BE2C (cell line): ENCODE measurements around the gene SLF2.

Source experiments
- DNase-seq: peaks from one replicate; pipeline ENCODE4 v3.0.0-alpha.2; 2020
- H3K27me3 ChIP-seq: fragments of 250-450 bp; sonication (Bioruptor Pico); 2 replicates; pipeline ENCODE4 v1.5.1; 2020; ENCODE audit warnings: mild to moderate bottlenecking
- H3K36me3 ChIP-seq: fragments of 250-450 bp; sonication (Bioruptor Pico); 2 replicates; pipeline ENCODE4 v1.5.1; 2020; ENCODE audit warnings: mild to moderate bottlenecking
- H3K4me1 ChIP-seq: fragments of 250-450 bp; sonication (Bioruptor Pico); 2 replicates; pipeline ENCODE4 v1.5.1; 2020
- H3K4me3 ChIP-seq: 2 replicates; pipeline ENCODE4 v1.5.1; 2011; ENCODE audit warnings: low read depth, low read length
- H3K9me3 ChIP-seq: fragments of 250-450 bp; sonication (Bioruptor Pico); 2 replicates; pipeline ENCODE4 v1.5.1; 2020
- CTCF ChIP-seq: IDR thresholded peaks from 2 replicates; pipeline ENCODE4 v1.5.1; 2012; ENCODE audit warnings: mild to moderate bottlenecking, low read depth, low read length

SLF2 gene

GRCh38 chr10:100894589-100895294 is 18.0 kb upstream of the SLF2 start:
- no peaks in the 10 kb centered on the region for H3K9me3 ChIP-seq
- no peaks in the 10 kb centered on the region for H3K36me3 ChIP-seq
- no peak for DNase-seq
- H3K4me3 ChIP-seq: no peak overlapping the region
- H3K27me3 ChIP-seq: no peaks in the 10 kb centered on the region
- H3K4me1 ChIP-seq: no peaks in the 10 kb centered on the region
- TF ChIP-seq CTCF: no peak

GRCh38 chr10:100895346-100895745 is 17.4 kb upstream of the SLF2 start:
- Histone ChIP-seq H3K4me1 (no peaks in the 10 kb centered on the region), H3K27me3 (no peaks in the 10 kb centered on the region), H3K36me3 (no peaks in the 10 kb centered on the region), H3K4me3 (no peak overlapping the region), H3K9me3 (no peaks in the 10 kb centered on the region)
- DNase-seq: no peak
- TF ChIP-seq CTCF: no peak

- no peak for TF ChIP-seq CTCF
- H3K36me3 ChIP-seq: no peaks in the 10 kb centered on the region
- H3K27me3 ChIP-seq: no peaks in the 10 kb centered on the region
- H3K9me3 ChIP-seq: no peaks in the 10 kb centered on the region
- H3K4me1 ChIP-seq: no peaks in the 10 kb centered on the region
- no peak overlapping the region for H3K4me3 ChIP-seq
- DNase-seq: no peak
Measured at GRCh38 chr10:100895896-100896295, 16.9 kb upstream of the SLF2 start.

GRCh38 chr10:100896876-100897461 is 15.8 kb upstream of the SLF2 start:
- Histone ChIP-seq H3K36me3 (no peaks in the 10 kb centered on the region), H3K4me1 (no peaks in the 10 kb centered on the region), H3K4me3 (no peak overlapping the region), H3K27me3 (no peaks in the 10 kb centered on the region), H3K9me3 (no peaks in the 10 kb centered on the region)
- DNase-seq: no peak
- no peak for TF ChIP-seq CTCF

DNA sequence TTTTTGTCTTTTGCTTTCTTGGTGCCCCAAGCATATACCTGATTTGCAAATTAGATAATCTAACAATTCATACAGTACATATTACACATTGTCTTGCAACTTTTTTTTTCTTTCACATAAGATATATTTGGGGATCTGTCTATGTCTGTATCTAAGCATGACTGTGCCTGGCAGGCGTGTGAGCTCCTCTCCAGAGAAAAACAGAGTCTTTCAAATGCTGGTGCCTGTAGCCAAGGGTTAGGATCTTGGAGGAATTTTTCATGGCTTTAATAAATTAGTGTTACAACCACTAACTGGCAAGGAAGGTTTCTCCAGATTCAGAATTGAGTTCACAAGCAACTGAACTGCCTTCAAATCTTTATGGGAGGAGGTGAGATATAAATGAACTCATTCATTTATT is 14.8 kb upstream of the SLF2 start:
- no peak for TF ChIP-seq CTCF
- Histone ChIP-seq H3K4me1 (no peaks in the 10 kb centered on the region), H3K27me3 (no peaks in the 10 kb centered on the region), H3K9me3 (no peaks in the 10 kb centered on the region), H3K36me3 (no peaks in the 10 kb centered on the region), H3K4me3 (no peak overlapping the region)
- no peak for DNase-seq

DNA sequence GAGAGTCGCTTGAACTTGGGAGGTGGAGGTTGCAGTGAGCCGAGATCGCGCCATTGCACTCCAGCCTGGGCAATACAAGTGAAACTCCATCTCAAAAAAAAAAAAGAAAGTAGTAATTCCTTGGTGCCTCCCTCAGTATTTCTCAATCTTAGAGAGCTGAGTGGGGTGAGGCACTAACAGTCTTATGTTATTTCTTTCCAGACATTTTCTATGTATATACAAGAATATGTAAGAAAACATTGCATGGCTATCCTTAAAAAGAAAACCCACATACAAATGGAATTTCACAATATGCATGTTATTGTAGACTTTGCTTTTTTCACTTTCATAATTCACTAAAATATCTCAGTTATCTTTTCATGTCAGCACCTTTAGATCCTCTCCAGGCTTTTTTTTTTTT is 13.6 kb upstream of the SLF2 start:
- Histone ChIP-seq H3K36me3 (no peaks in the 10 kb centered on the region), H3K9me3 (no peaks in the 10 kb centered on the region), H3K27me3 (no peaks in the 10 kb centered on the region), H3K4me1 (no peaks in the 10 kb centered on the region), H3K4me3 (no peak overlapping the region)
- no peak for TF ChIP-seq CTCF
- DNase-seq: no peak
